ENCODE measurements around the gene OSGIN1.
A peak's percentile ranks its signal among the peaks of the same experiment; 100 is the strongest.

The OSGIN1 gene

GRCh38 chr16:84013787-84014569 is 60.9 kb downstream of the OSGIN1 start:
- peak; percentile 81 for DNase-seq
- in situ Hi-C loops (cut with HindIII; ENCODE audit: low pct_ligation_motif_present, low pct_unique_long_range_greater_than_20kb, low sequenced_read_pairs): no loop called here

GRCh38 chr16:84014570-84015327 is 61.7 kb downstream of the OSGIN1 start:
- in situ Hi-C loops (cut with HindIII; ENCODE audit: low pct_ligation_motif_present, low pct_unique_long_range_greater_than_20kb, low sequenced_read_pairs): no loop called here
- no peak for DNase-seq

GRCh38 chr16:84015399-84015798 is 62.4 kb downstream of the OSGIN1 start:
- DNase-seq: no peak
- in situ Hi-C loops (cut with HindIII; ENCODE audit: low pct_ligation_motif_present, low pct_unique_long_range_greater_than_20kb, low sequenced_read_pairs): no loop called here

Measured in ACHN (cell line).